Muscle of leg (tissue), 11 donors: Measurements from ENCODE around the gene SHISA8. TPM values are rescaled to one million over a fixed set of nuclear protein-coding genes. Genes with fewer than 3 reads are reported as not detected.

Source experiments
- DNase-seq: peaks from one replicate; pipeline ENCODE4 v3.0.0; 2013
- H3K27ac ChIP-seq: one replicate; pipeline ENCODE4 v1.5.1; 2013; ENCODE audit warnings: mild to moderate bottlenecking, low read length, control low read depth
- H3K27me3 ChIP-seq: one replicate; pipeline ENCODE4 v1.6.1; 2013; ENCODE audit warnings: low read length; ENCODE audit not compliant: control insufficient read depth, insufficient read depth
- H3K36me3 ChIP-seq: one replicate; pipeline ENCODE4 v1.6.1; 2013; ENCODE audit warnings: low read length; ENCODE audit not compliant: control insufficient read depth, insufficient read depth
- H3K4me1 ChIP-seq: one replicate; pipeline ENCODE4 v1.6.1; 2013; ENCODE audit warnings: low read length; ENCODE audit not compliant: control insufficient read depth, insufficient read depth
- H3K4me3 ChIP-seq: one replicate; pipeline ENCODE4 v1.5.1; 2013; ENCODE audit warnings: low read length, control low read depth
- H3K9me3 ChIP-seq: replicated peaks from 2 replicates; pipeline ENCODE4 v1.6.1; 2013; ENCODE audit warnings: low read depth, low read length; ENCODE audit not compliant: control insufficient read depth
- WGBS: methylation state at CpG from one replicate; pipeline ENCODE4 v1.1.5; 2013; ENCODE audit warnings: missing lambda C conversion rate; ENCODE audit not compliant: insufficient coverage; 5-methylcytosine and 5-hydroxymethylcytosine counted together
- polyA plus RNA-seq, 8 donors: library from polyadenylated mRNA; unstranded; fragments of 120-200 nt; gene quantifications; one replicate each; pipeline versions ENCODE4 v1.2.1 to v1.2.3, GENCODE V29; 2013; ENCODE audit warnings: inconsistent platforms in 1 of 8, low replicate concordance in 1 of 8; ENCODE audit not compliant: insufficient read length in 8 of 8, insufficient read depth in 1 of 8
- total RNA-seq: library from RNA; stranded (reverse); fragments of 120-200 nt; gene quantifications from one replicate; pipeline ENCODE4 v1.2.4, GENCODE V29; 2013

The SHISA8 gene
- total and polyA plus RNA-seq, 9 donors: 0.09 to 0.39 (median 0.20) TPM; not detected in 1

DNA sequence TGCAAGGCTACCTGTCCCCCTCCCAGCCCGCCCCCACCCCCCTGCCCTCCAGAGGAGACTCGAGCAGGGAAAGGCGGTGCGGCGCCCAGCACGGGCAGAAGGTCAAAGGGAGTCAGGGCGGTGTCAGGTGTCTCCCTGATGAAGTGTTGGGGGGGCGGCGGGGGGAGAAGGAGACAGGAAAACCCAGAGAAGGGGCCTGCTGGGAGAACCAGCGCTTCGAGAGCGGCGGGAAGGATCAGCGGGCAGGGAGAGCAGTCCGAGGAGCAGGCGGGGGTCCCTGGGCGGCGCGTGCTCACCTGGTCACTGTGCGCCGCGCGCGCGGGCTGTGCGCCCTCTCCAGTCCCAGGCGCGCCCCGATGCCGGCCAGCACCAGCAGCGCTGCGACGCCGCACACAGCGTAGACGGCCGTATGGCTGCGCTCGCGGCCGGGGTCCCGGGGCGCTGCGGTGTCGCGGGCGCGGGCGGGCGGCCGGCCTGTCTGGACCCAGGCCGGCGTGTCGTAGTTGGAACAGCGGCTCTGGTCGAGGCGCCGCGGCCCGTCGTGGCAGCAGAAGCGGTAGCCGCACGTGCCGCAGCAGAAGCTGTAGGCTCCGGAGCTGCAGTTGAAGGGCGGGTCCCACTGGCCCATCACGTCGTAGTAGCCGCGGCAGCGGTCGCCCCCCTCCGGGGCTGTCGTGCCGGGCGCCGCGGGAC is 886 bp downstream of the SHISA8 start:
- no peaks in the 10 kb centered on the region for H3K9me3 ChIP-seq
- no peak overlapping the region for H3K27ac ChIP-seq
- peaks cover 34% of the 10 kb centered on the region for H3K4me1 ChIP-seq
- no peak overlapping the region for H3K4me3 ChIP-seq
- H3K27me3 ChIP-seq: peaks cover 91% of the 10 kb centered on the region
- no peak for DNase-seq
- no peaks in the 10 kb centered on the region for H3K36me3 ChIP-seq
- WGBS: 1% methylated on average over 72 of the region's 79 CpGs

DNA sequence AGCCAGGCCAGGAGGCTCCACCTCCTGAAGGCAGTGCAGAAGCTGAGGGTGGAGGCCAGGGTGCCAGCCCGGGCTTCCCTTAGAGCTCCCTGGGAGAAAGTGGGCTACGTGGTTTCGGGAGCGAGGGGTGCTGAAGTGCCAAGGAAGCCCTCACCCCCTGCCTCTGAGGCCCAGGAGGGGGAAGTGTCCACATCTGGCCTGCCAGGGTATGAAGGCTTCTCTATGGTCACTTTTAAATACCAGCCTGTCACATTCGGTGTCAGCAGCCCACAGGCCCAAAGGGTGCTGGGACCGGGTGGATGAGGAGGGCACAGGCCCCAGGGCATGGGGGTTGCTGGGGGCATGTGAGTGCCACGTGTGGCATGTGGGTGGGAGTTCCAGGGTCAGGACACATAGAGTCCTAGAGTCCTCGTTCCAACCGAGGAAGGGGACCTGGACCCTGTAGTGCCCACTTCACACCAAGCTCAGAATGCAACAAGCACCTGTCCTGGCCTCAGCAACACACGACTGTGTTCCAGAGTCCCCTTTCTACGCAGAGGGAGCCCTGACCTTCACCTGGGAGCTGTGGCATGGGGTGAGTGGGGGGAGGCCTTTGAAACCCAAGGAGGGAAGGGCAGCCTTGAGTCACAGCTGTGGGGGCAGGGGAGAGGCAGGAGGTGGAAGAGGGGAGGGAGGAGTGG is 1.7 kb downstream of the SHISA8 start:
- Histone ChIP-seq H3K36me3 (no peaks in the 10 kb centered on the region), H3K27me3 (peaks cover 88% of the 10 kb centered on the region), H3K27ac (no peak overlapping the region), H3K4me3 (no peak overlapping the region), H3K9me3 (no peaks in the 10 kb centered on the region), H3K4me1 (peaks cover 31% of the 10 kb centered on the region)
- DNase-seq: no peak
- WGBS: 39% methylated on average over 5 of the region's 11 CpGs

GRCh38 chr22:41912338-41913039 is 2.4 kb downstream of the SHISA8 start:
- Histone ChIP-seq H3K36me3 (peaks cover under 1% of the 10 kb centered on the region), H3K4me3 (no peak overlapping the region), H3K4me1 (peaks cover 27% of the 10 kb centered on the region), H3K27ac (no peak overlapping the region), H3K27me3 (peaks cover 81% of the 10 kb centered on the region), H3K9me3 (no peaks in the 10 kb centered on the region)
- 77% methylated on average over 8 of the region's 9 CpGs for WGBS
- DNase-seq: no peak

GRCh38 chr22:41911001-41911611 is 3.8 kb downstream of the SHISA8 start:
- no peak overlapping the region for H3K27ac ChIP-seq
- DNase-seq: no peak
- peaks cover 25% of the 10 kb centered on the region for H3K4me1 ChIP-seq
- H3K4me3 ChIP-seq: no peak overlapping the region
- H3K36me3 ChIP-seq: peaks cover 14% of the 10 kb centered on the region
- H3K27me3 ChIP-seq: peaks cover 67% of the 10 kb centered on the region
- H3K9me3 ChIP-seq: no peaks in the 10 kb centered on the region
- 12% methylated on average over 15 of the region's 37 CpGs for WGBS

DNA sequence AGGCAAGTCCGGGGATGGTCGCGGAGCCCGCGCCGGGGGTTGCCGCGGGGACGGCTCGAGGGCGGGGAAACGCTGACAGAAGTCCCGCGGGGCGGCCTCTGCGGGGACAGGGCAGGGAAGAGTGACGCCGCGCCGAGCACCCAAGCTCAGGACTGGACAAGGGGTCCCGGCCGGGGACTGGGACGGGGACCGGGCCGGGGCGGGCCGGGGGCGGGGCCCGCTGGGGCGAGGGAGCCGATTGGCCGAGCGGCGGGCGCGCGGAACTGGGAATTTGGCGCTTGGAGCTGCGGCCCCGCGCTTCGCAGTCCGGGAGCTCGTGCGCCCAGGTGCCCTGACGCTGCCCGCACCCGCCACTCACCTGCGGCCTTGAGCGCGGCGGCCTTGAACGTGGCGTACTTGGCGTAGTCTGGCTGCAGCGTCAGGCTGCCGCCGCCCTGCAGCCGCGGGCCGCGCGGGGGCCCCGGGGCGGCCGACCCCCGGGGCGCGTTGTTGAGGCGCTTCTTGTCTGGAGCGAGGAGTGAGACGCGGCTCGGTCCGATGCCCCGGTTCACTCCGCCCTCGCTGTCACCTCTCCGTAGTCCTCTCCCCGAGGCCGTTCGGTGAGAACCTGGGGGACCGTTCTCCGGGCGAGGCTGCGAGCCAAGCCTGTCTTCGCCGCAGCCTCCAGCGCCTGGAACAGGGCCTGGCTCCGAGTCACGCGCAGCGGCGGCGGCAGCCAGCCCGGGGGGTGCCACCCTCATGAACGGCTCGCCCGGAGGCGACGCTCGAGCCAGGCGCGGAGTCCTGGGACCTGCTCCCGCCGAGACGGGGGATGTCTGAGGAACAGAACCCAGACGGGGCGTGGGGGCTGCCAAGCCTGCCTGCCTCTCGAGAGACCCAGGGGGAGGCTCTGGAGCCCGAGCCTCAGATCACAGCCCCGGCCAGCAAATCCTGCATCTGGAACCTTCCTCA is 4.5 kb downstream of the SHISA8 start:
- DNase-seq: no peak
- H3K27me3 ChIP-seq: peaks cover 59% of the 10 kb centered on the region
- peaks cover 22% of the 10 kb centered on the region for H3K36me3 ChIP-seq
- peaks cover 22% of the 10 kb centered on the region for H3K4me1 ChIP-seq
- H3K9me3 ChIP-seq: no peaks in the 10 kb centered on the region
- no peak overlapping the region for H3K27ac ChIP-seq
- H3K4me3 ChIP-seq: peak overlapping the region; percentile 24
- under 1% methylated on average over 109 of the region's 112 CpGs for WGBS

- Histone ChIP-seq H3K27me3 (peaks cover 55% of the 10 kb centered on the region), H3K36me3 (peaks cover 30% of the 10 kb centered on the region), H3K9me3 (no peaks in the 10 kb centered on the region), H3K27ac (no peak overlapping the region), H3K4me3 (no peak overlapping the region), H3K4me1 (peaks cover 19% of the 10 kb centered on the region)
- 17% methylated on average over 55 of the region's 55 CpGs for WGBS
- DNase-seq: no peak
These were observed 5.4 kb downstream of the SHISA8 start for GRCh38 chr22:41909310-41910049.

GRCh38 chr22:41908411-41909309 is 6.2 kb downstream of the SHISA8 start:
- Histone ChIP-seq H3K9me3 (no peaks in the 10 kb centered on the region), H3K27me3 (peaks cover 50% of the 10 kb centered on the region), H3K36me3 (peaks cover 38% of the 10 kb centered on the region), H3K4me1 (peaks cover 19% of the 10 kb centered on the region), H3K4me3 (no peak overlapping the region), H3K27ac (no peak overlapping the region)
- WGBS: 50% methylated on average over 13 of the region's 14 CpGs
- no peak for DNase-seq

DNA sequence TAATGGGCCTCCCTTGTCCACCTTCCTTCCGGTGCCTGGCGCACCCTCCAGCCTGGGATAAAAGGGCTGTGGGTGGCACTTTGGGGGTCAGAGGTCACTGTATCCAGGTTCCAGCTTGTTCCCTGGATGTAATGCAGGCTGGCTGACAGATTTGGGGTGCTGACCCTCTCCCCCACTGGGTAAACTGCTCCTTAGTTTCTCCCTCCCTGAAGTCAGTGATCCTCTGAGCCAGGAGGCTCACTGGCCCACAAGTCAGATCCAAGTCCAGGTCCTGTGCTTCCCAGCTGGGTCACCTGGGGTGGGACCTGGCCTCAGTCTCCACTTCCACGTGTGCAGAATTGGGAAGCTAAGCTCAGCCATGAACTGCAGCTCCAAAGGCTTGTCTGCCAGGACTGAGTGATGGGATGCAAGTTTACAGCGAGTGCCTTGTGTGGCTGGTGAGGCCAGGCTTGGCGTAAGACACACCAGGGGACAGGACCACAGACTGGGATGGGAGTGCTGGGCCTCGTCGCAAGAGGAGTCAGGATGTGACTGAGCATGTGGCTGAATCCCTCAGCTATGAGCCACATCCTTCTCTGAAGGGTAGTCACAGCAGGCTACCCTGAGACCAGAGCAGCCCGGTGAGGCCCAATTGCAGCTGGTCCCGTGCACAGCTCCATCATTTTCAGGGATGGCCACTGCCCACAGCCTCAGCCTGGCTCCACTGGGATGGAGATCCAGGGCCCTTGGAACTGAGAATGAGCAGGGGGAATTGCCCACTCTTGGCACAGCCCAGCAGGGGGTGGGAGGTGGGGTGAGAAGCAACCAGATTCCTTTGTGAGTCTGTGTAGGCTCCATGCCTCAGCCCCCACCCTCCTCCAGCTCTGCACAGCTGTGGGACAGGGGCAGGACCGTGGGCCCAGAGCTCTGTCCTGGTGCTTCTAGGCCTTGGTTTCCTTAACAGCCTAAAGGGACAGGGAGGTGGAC is 7.2 kb downstream of the SHISA8 start:
- peaks cover 19% of the 10 kb centered on the region for H3K4me1 ChIP-seq
- no peak overlapping the region for H3K27ac ChIP-seq
- WGBS: 75% methylated on average over 9 of the region's 10 CpGs
- no peak for DNase-seq
- H3K27me3 ChIP-seq: peaks cover 40% of the 10 kb centered on the region
- peaks cover 48% of the 10 kb centered on the region for H3K36me3 ChIP-seq
- H3K9me3 ChIP-seq: no peaks in the 10 kb centered on the region
- H3K4me3 ChIP-seq: no peak overlapping the region
